ENCODE measurements around the gene ADAM19. TPM values are rescaled to one million over a fixed set of nuclear protein-coding genes. Genes with fewer than 3 reads are reported as not detected.
A peak's percentile ranks its signal among the peaks of the same experiment; 100 is the strongest.

ADAM19 gene
- total RNA-seq, 1 donor from 2014 or later, result 11.5 TPM

GRCh38 chr5:157570531-157571200, 4.9 kb downstream of the ADAM19 start:
- Mint-ChIP-seq H3K4me1 (peaks cover 24% of the 10 kb centered on the region), H3K27ac (peak overlapping the region; percentile 55), H3K27me3 (ENCODE audit: insufficient read depth, low read depth) (peaks cover 2% of the 10 kb centered on the region), H3K4me3 (no peak overlapping the region), H3K36me3 (peaks cover 7% of the 10 kb centered on the region), H3K9me3 (no peaks in the 10 kb centered on the region)
- Histone ChIP-seq H3K27ac (no peak overlapping the region), H3F3A (ENCODE audit: low read depth) (peaks cover 8% of the 10 kb centered on the region), H3K4me3 (no peak overlapping the region), H4K20me1 (ENCODE audit: low read depth) (peaks cover 8% of the 10 kb centered on the region), H3K9ac (no peak overlapping the region), H3K9me3 (ENCODE audit: low read depth) (no peaks in the 10 kb centered on the region), H3K27me3 (peaks cover 13% of the 10 kb centered on the region), H3K79me2 (ENCODE audit: low read depth) (peaks cover 26% of the 10 kb centered on the region), H3K4me2 (no peak overlapping the region), H3K4me1 (peaks cover 10% of the 10 kb centered on the region), H3K36me3 (no peaks in the 10 kb centered on the region), H2AFZ (replicated peaks) (no peak overlapping the region)
- TF ChIP-seq CTCF (IDR thresholded peaks at IDR 0.05), result no peak
- no peak for TF ChIP-seq EZH2phosphoT487 (IDR thresholded peaks at IDR 0.05)
- no peak for TF ChIP-seq EZH2 (IDR thresholded peaks at IDR 0.05)
- DNase-seq (ENCODE audit: low spot score), result no peak

- no peaks in the 10 kb centered on the region for H3K9me3 Mint-ChIP-seq
- H3K27me3 Mint-ChIP-seq (ENCODE audit: insufficient read depth, low read depth), result no peaks in the 10 kb centered on the region
- H3K36me3 ChIP-seq, result no peaks in the 10 kb centered on the region
- H3K4me1 ChIP-seq, result peaks cover 10% of the 10 kb centered on the region
- H3K9ac ChIP-seq, result no peak overlapping the region
- H3F3A ChIP-seq (ENCODE audit: low read depth), result peaks cover 8% of the 10 kb centered on the region
- TF ChIP-seq CTCF (IDR thresholded peaks at IDR 0.05) (no peak), EZH2 (IDR thresholded peaks at IDR 0.05) (no peak), EZH2phosphoT487 (IDR thresholded peaks at IDR 0.05) (no peak)
- no peak overlapping the region for H3K4me3 ChIP-seq
- no peak overlapping the region for H3K4me3 Mint-ChIP-seq
- H3K27me3 ChIP-seq, result peaks cover 2% of the 10 kb centered on the region
- H3K4me2 ChIP-seq, result peak overlapping the region; percentile 47
- H3K27ac Mint-ChIP-seq, result no peak overlapping the region
- H3K79me2 ChIP-seq (ENCODE audit: low read depth), result peaks cover 16% of the 10 kb centered on the region
- no peak overlapping the region for H2AFZ ChIP-seq (replicated peaks)
- H3K36me3 Mint-ChIP-seq, result peaks cover 9% of the 10 kb centered on the region
- no peaks in the 10 kb centered on the region for H3K9me3 ChIP-seq (ENCODE audit: low read depth)
- H3K4me1 Mint-ChIP-seq, result peaks cover 25% of the 10 kb centered on the region
- peak; percentile 87 for DNase-seq (ENCODE audit: low spot score)
- peaks cover under 1% of the 10 kb centered on the region for H4K20me1 ChIP-seq (ENCODE audit: low read depth)
- peak overlapping the region; percentile 72 for H3K27ac ChIP-seq
These were observed 6.9 kb downstream of the ADAM19 start for GRCh38 chr5:157568720-157569119.

- H3K27ac Mint-ChIP-seq, result no peak overlapping the region
- Histone ChIP-seq H3K4me3 (no peak overlapping the region), H3K9me3 (ENCODE audit: low read depth) (no peaks in the 10 kb centered on the region), H4K20me1 (ENCODE audit: low read depth) (peaks cover under 1% of the 10 kb centered on the region), H3K27me3 (no peaks in the 10 kb centered on the region), H3K36me3 (no peaks in the 10 kb centered on the region), H3K79me2 (ENCODE audit: low read depth) (peaks cover 11% of the 10 kb centered on the region), H3K4me2 (peak overlapping the region; percentile 47), H3K4me1 (peaks cover 11% of the 10 kb centered on the region), H3K9ac (no peak overlapping the region), H3F3A (ENCODE audit: low read depth) (peaks cover 8% of the 10 kb centered on the region), H2AFZ (replicated peaks) (no peak overlapping the region), H3K27ac (peak overlapping the region; percentile 72)
- peaks cover 29% of the 10 kb centered on the region for H3K4me1 Mint-ChIP-seq
- H3K27me3 Mint-ChIP-seq (ENCODE audit: insufficient read depth, low read depth), result no peaks in the 10 kb centered on the region
- H3K9me3 Mint-ChIP-seq, result no peaks in the 10 kb centered on the region
- H3K4me3 Mint-ChIP-seq, result no peak overlapping the region
- TF ChIP-seq CTCF (IDR thresholded peaks at IDR 0.05), result no peak
- DNase-seq (ENCODE audit: low spot score), result no peak
- peaks cover 14% of the 10 kb centered on the region for H3K36me3 Mint-ChIP-seq
These were observed 7.4 kb downstream of the ADAM19 start for GRCh38 chr5:157568222-157568621.
